GM12878 (cell line): ENCODE data around the gene BOD1L1. TPM values are rescaled to one million over a fixed set of nuclear protein-coding genes. Genes with fewer than 3 reads are reported as not detected.

Experiments used
- ATAC-seq: fragments of 200-7000 bp; cut with Tn5 transposase; 3 replicates; pipeline ENCODE4 v1.9.1; 2020; ENCODE audit warnings: mild to moderate bottlenecking, moderate library complexity
- BruUV-seq: library from RNA; stranded (reverse); fragments of 400-500 nt; replicated peaks from 2 replicates; lab custom pipeline; 2021; lab: Mats Ljungman, UMichigan
- CTCF ChIA-PET: fragments of 300-600 bp; sonication (Branson Sonifier 250); formaldehyde crosslinking; extraction: SDS; loops from one replicate; lab custom pipeline; 2021; ENCODE audit warnings: inconsistent platforms; lab: Yijun Ruan, JAX
- POLR2A ChIA-PET: fragments of 350-600 bp; formaldehyde crosslinking; extraction: SDS; loops from one replicate; lab custom pipeline; 2021; ENCODE audit warnings: inconsistent platforms; lab: Charles Lee
- RAD21 ChIA-PET: fragments of 300-600 bp; sonication (Branson Sonifier 250); formaldehyde crosslinking; loops from one replicate; lab custom pipeline; 2023; ENCODE audit warnings: antibody characterized with exemption; ENCODE audit not compliant: unreplicated experiment; lab: Charles Lee
- SMC1A ChIA-PET: fragments of 300-600 bp; sonication (Branson Sonifier 250); formaldehyde crosslinking; loops from one replicate; lab custom pipeline; 2023; ENCODE audit not compliant: unreplicated experiment, uncharacterized antibody; lab: Charles Lee
- DNase-seq: peaks from one replicate; pipeline ENCODE4 v3.0.0-alpha.2; 2011; ENCODE audit warnings: low read depth, low spot score
- FAIRE-seq: peaks from 3 replicates; lab custom pipeline; 2011; peaks lifted over from hg19 to GRCh38; lab: Jason Lieb, UNC
- H2AFZ ChIP-seq: 2 replicates; pipeline ENCODE4 v1.6.0; 2011; ENCODE audit warnings: low read depth, low read length, control low read depth; ENCODE audit not compliant: control insufficient read depth
- H3K27ac ChIP-seq: 2 replicates; pipeline ENCODE4 v1.5.1; 2011; ENCODE audit warnings: control low read depth; ENCODE audit not compliant: control insufficient read depth, insufficient read depth
- H3K27me3 ChIP-seq, 2 experiments: replicated peaks in 1 of 2; 2 replicates each; pipeline versions ENCODE4 v1.6.0 to v1.6.1; 2011; ENCODE audit warnings: low read length in 1 of 2; ENCODE audit not compliant: control insufficient read depth in 2 of 2, insufficient read depth in 2 of 2
- H3K36me3 ChIP-seq, 2 experiments: 2 replicates each; pipeline ENCODE4 v1.5.1; 2011; ENCODE audit warnings: low read length in 1 of 2; ENCODE audit not compliant: control insufficient read depth in 2 of 2, insufficient read depth in 2 of 2
- H3K4me1 ChIP-seq: 2 replicates; pipeline ENCODE4 v1.6.1; 2011; ENCODE audit warnings: mild to moderate bottlenecking, low read length, moderate library complexity, mixed read lengths; ENCODE audit not compliant: control insufficient read depth, insufficient read depth
- H3K4me2 ChIP-seq: 2 replicates; pipeline ENCODE4 v1.6.0; 2011; ENCODE audit warnings: control low read depth; ENCODE audit not compliant: control insufficient read depth, insufficient read depth
- H3K4me3 ChIP-seq: fragments of 200-600 bp; sonication (generic); 2 replicates; pipeline ENCODE4 v1.5.1; 2016
- H3K79me2 ChIP-seq: 2 replicates; pipeline ENCODE4 v1.6.0; 2011; ENCODE audit warnings: low read length; ENCODE audit not compliant: control insufficient read depth, insufficient read depth
- H3K9ac ChIP-seq: 2 replicates; pipeline ENCODE4 v1.8.0; 2011; ENCODE audit warnings: low read length, control low read depth, mixed read lengths; ENCODE audit not compliant: control insufficient read depth, insufficient read depth
- H3K9me3 ChIP-seq: replicated peaks from 3 replicates; pipeline ENCODE4 v1.5.1; 2011; ENCODE audit warnings: mild to moderate bottlenecking, low read length; ENCODE audit not compliant: control insufficient read depth, insufficient read depth
- H4K20me1 ChIP-seq: 2 replicates; pipeline ENCODE4 v1.6.0; 2011; ENCODE audit not compliant: control insufficient read depth, insufficient read depth
- BCL11A ChIP-seq: IDR thresholded peaks from 2 replicates; pipeline ENCODE4 v1.6.1; 2011; ENCODE audit warnings: low read depth, low read length
- CEBPZ ChIP-seq: fragments of 150-350 bp; IDR thresholded peaks from 2 replicates; pipeline ENCODE4 v1.6.1; 2016; ENCODE audit warnings: low read depth, low read length
- GATAD2B ChIP-seq: fragments of 450-650 bp; conservative IDR thresholded peaks from 2 replicates; pipeline ENCODE4 v1.6.1; 2017; ENCODE audit warnings: low read depth, mild to moderate bottlenecking, moderate library complexity
- HDGF ChIP-seq: fragments of 450-650 bp; IDR thresholded peaks from 2 replicates; pipeline ENCODE4 v1.6.1; 2016; ENCODE audit warnings: antibody characterized with exemption
- JUND ChIP-seq: IDR thresholded peaks from 2 replicates; pipeline ENCODE4 v1.6.1; 2012; ENCODE audit warnings: low read depth, mild to moderate bottlenecking, low read length, improper control_type of control experiment, moderate library complexity
- MEF2B ChIP-seq: fragments of 450-650 bp; IDR thresholded peaks from 2 replicates; pipeline ENCODE4 v1.6.1; 2018; ENCODE audit warnings: mild to moderate bottlenecking, moderate library complexity; ENCODE audit not compliant: partially characterized antibody, poor library complexity, severe bottlenecking
- MYC ChIP-seq: IDR thresholded peaks from 2 replicates; pipeline ENCODE4 v1.6.1; 2011; ENCODE audit warnings: mild to moderate bottlenecking, low read length, moderate library complexity, inconsistent platforms; ENCODE audit not compliant: insufficient read depth, insufficient replicate concordance, insufficient read length, severe bottlenecking
- RUNX3 ChIP-seq: IDR thresholded peaks from 2 replicates; pipeline ENCODE4 v1.6.1; 2012; ENCODE audit warnings: low read length, inconsistent platforms
- SMARCA5 ChIP-seq: fragments of 450-650 bp; IDR thresholded peaks from 2 replicates; pipeline ENCODE4 v1.6.1; 2017; ENCODE audit warnings: mild to moderate bottlenecking
- TARDBP ChIP-seq: IDR thresholded peaks from 2 replicates; pipeline ENCODE4 v1.6.1; 2016; ENCODE audit warnings: borderline replicate concordance
- ZBED1 ChIP-seq: IDR thresholded peaks from 2 replicates; pipeline ENCODE4 v1.6.1; 2016; ENCODE audit warnings: borderline replicate concordance
- ZBTB11 ChIP-seq: fragments of 450-650 bp; formaldehyde crosslinking; IDR thresholded peaks from 2 replicates; pipeline ENCODE4 v1.5.0; 2022; ENCODE audit warnings: mild to moderate bottlenecking, missing genetic modification characterization
- ZBTB33 ChIP-seq: fragments of 450-650 bp; IDR thresholded peaks from 2 replicates; pipeline ENCODE4 v1.6.1; 2017; ENCODE audit warnings: mild to moderate bottlenecking
- ZNF217 ChIP-seq: fragments of 450-650 bp; IDR thresholded peaks from 2 replicates; pipeline ENCODE4 v1.6.1; 2017; ENCODE audit warnings: antibody characterized with exemption, mild to moderate bottlenecking
- WGBS: methylation state at CpG from one replicate; pipeline ENCODE4 v1.1.6; 2016; ENCODE audit warnings: low lambda C conversion rate; ENCODE audit not compliant: insufficient replicate concordance, insufficient coverage; ENCODE audit errors: missing lambda C conversion rate; 5-methylcytosine and 5-hydroxymethylcytosine counted together
- in situ Hi-C: fragments of 300-500 bp; cut with MboI; formaldehyde crosslinking; loops from 9 replicates; pipeline ENCODE4 v1.14.3; 2018; ENCODE audit warnings: mixed read lengths
- intact Hi-C: fragments of 100-400 bp; cut with micrococcal nuclease; formaldehyde crosslinking; loops from one replicate; pipeline ENCODE4 v1.14.2; 2022; ENCODE audit not compliant: unreplicated experiment
- polyA plus RNA-seq, 11 experiments: library from polyadenylated mRNA; depleted of rRNA in 4 of 11; unstranded in 6 of 11; stranded (reverse) in 5 of 11; fragments of >200 nt; fragmentation: Nextera tagmentation in 4 of 11; fragmentation: Illumina TruSeq in 1 of 11; extraction: Ambion mirVana in 4 of 11; extraction: Trizol in 1 of 11; gene quantifications; 1 replicate in 1 of 11; 2 replicates in 10 of 11; pipeline versions ENCODE4 v1.2.1 to v1.2.3, GENCODE V29; 2011 to 2016; ENCODE audit warnings: inconsistent platforms in 2 of 11, missing spikeins in 2 of 11, low read depth in 1 of 11
- total RNA-seq, 4 experiments: library from RNA; depleted of rRNA in 3 of 4; stranded (reverse); fragments of >200 nt in 3 of 4; fragmentation: Illumina TruSeq in 1 of 4; extraction: Trizol in 1 of 4; gene quantifications; 2 replicates each; pipeline versions ENCODE4 v1.2.1 to v1.2.3, GENCODE V29; 2013 to 2021

The BOD1L1 gene
- total and polyA plus RNA-seq, 10 of the 15 experiments (the other 5 are each of a cell fraction or from before 2014, with no cell fraction given), result 6.8 to 41.6 (median 24.3) TPM

DNA sequence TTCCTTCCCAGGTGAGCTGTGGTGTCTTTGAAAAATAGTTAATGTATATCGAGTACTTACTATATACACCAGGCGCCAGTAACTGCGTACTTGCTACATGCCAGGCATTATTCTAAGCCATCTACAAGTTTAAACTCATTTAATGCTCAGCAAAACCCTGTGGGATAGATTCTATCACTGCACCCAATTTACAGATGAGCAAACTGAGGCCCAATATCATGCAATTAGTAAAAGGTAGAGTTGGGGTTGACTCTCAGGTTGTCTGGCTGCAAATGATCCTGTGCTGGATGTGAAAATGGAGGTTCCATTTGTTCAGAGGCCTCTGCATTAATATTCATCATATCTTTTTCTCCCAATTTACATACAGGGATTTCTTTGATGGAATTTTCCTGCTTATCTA is 100.9 kb downstream of the BOD1L1 start:
- no peak overlapping the region for H3K9ac ChIP-seq
- WGBS, result 89% methylated on average over 3 of the region's 3 CpGs
- in situ Hi-C loops, result loop anchor here (25.0 kb wide), 1 partner anchor 1764 kb away; no protein-coding TSS in a partner anchor
- ChIA-PET POLR2A (no interaction called here), RAD21 (no interaction called here), CTCF (no interaction called here), SMC1A (interaction anchor here (1.0 to 1.8 kb wide), 3 partner anchors 9 to 31 kb away, joined by 3 to 4 read pairs (median 3); no protein-coding TSS in a partner anchor)
- intact Hi-C loops, result loop anchor here (5.0 kb wide), 1 partner anchor 599 kb away; no protein-coding TSS in a partner anchor
- DNase-seq (no peak), ATAC-seq (no peak), FAIRE-seq (no peak)
- no peaks in the 10 kb centered on the region for H3K79me2 ChIP-seq
- H3K4me3 ChIP-seq, result no peak overlapping the region
- H3K27ac ChIP-seq, result no peak overlapping the region
- peaks cover 10 to 12% of the 10 kb centered on the region in 2 experiments for H3K27me3 ChIP-seq
- BruUV-seq, result no TSS peak
- H3K9me3 ChIP-seq, result peaks cover 10% of the 10 kb centered on the region
- no peak overlapping the region for H3K4me2 ChIP-seq
- TF ChIP-seq RUNX3 (no peak), ZNF217 (no peak), JUND (no peak), SMARCA5 (no peak), CEBPZ (no peak), MYC (no peak), ZBED1 (no peak), ZBTB11 (no peak), MEF2B (no peak), BCL11A (no peak), HDGF (no peak), TARDBP (no peak), ZBTB33 (no peak), GATAD2B (no peak)
- no peaks in the 10 kb centered on the region for H4K20me1 ChIP-seq
- no peaks in the 10 kb centered on the region for H3K36me3 ChIP-seq
- no peak overlapping the region for H2AFZ ChIP-seq
- peaks cover 14% of the 10 kb centered on the region for H3K4me1 ChIP-seq
